GM19455 (cell line): Measurements from ENCODE around the gene ENO2.
"Not testable (repeated sequence)": the region's sequence is repeated elsewhere in the genome, so short reads cannot be mapped to it uniquely, and the experiment has no call there.

Source experiments
- ATAC-seq: cut with Tn5 transposase; IDR thresholded peaks from one replicate; pipeline ENCODE4 v1.9.1; 2021; ENCODE audit not compliant: unreplicated experiment

Gene ENO2

GRCh38 chr12:6886206-6886999, 28.0 kb upstream of the ENO2 start:
- not testable (repeated sequence) for ATAC-seq

GRCh38 chr12:6887460-6887859, 26.9 kb upstream of the ENO2 start:
- no peak for ATAC-seq

GRCh38 chr12:6888360-6888759, 26.0 kb upstream of the ENO2 start:
- ATAC-seq, result no peak

GRCh38 chr12:6888794-6889193, 25.6 kb upstream of the ENO2 start:
- ATAC-seq, result not testable (repeated sequence)

- not testable (repeated sequence) for ATAC-seq
Observed at GRCh38 chr12:6889775-6890573, 24.4 kb upstream of the ENO2 start.

GRCh38 chr12:6890789-6891645, 23.4 kb upstream of the ENO2 start:
- peak; percentile 95 for ATAC-seq

- ATAC-seq, result no peak
Observed at GRCh38 chr12:6891646-6892001, 22.8 kb upstream of the ENO2 start.

- not testable (repeated sequence) for ATAC-seq
Observed at GRCh38 chr12:6892683-6893082, 21.7 kb upstream of the ENO2 start.

GRCh38 chr12:6894321-6894720, 20.1 kb upstream of the ENO2 start:
- ATAC-seq, result no peak

GRCh38 chr12:6896846-6897435, 17.4 kb upstream of the ENO2 start:
- no peak for ATAC-seq

- ATAC-seq, result no peak
Observed at GRCh38 chr12:6899427-6899826, 15.0 kb upstream of the ENO2 start.

- no peak for ATAC-seq
Observed at GRCh38 chr12:6899837-6900519, 14.4 kb upstream of the ENO2 start.

- no peak for ATAC-seq
Observed at GRCh38 chr12:6902448-6902847, 11.9 kb upstream of the ENO2 start.

GRCh38 chr12:6903722-6904121, 10.7 kb upstream of the ENO2 start:
- no peak for ATAC-seq

GRCh38 chr12:6904280-6905276, 9.8 kb upstream of the ENO2 start, which contains the start of gene LRRC23:
TSS of gene LRRC23 (plus strand) at chr12:6904822. CDS start at chr12:6905634, 812 bp downstream.
- ATAC-seq, result peak; percentile 97

- no peak for ATAC-seq
Observed at GRCh38 chr12:6905414-6906040, 8.9 kb upstream of the ENO2 start.

- ATAC-seq, result not testable (repeated sequence)
Observed at GRCh38 chr12:6908141-6908540, 6.2 kb upstream of the ENO2 start.

- ATAC-seq, result no peak
Observed at GRCh38 chr12:6909421-6910145, 4.8 kb upstream of the ENO2 start.
